GM10266 (cell line): ENCODE results near the gene KRIT1.
"Not testable (repeated sequence)": the region's sequence is repeated elsewhere in the genome, so short reads cannot be mapped to it uniquely, and the experiment has no call there.

Experiments used
- DNase-seq: peaks from one replicate; pipeline ENCODE4 v3.0.0; 2012; ENCODE audit errors: extremely low spot score
- CTCF ChIP-seq: IDR thresholded peaks from 2 replicates; pipeline ENCODE4 v1.5.1; 2012; ENCODE audit warnings: mild to moderate bottlenecking, low read depth; ENCODE audit not compliant: control insufficient read depth, insufficient read depth; ENCODE audit errors: missing control alignments

KRIT1 gene

GRCh38 chr7:92260248-92260781 is 14.6 kb upstream of the KRIT1 start:
- DNase-seq: no peak
- TF ChIP-seq CTCF: no peak

DNA sequence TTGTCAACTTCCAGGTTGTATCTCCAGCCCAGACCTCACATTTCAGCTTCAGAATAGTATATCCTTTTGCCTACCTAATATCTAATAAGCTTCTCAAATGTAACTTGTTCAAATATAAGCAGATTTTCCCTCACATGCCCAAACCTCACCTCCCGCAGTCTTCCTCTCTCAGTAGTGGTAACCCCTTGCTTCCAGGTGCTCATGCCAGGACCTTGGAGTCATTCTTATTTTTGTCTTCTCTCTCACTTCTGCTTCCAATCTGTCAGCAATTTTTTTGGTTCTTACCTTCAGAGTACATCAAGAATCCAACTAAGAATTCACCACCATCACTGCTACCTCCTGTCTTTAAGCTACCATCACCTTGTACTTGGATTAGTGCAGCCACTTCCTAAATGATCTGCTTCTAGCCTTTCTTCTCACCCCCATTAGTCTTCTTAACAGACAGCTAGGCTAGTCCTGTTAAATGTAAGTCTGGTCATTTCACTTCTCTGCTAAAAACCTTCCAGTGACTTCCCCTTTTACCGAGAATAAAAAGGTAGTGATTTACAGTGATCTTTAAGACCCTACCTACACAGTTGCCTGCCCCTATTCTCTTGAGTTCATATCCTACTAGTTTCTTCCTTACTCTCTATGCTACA is 14.0 kb upstream of the KRIT1 start:
- no peak for TF ChIP-seq CTCF
- no peak for DNase-seq

- no peak for TF ChIP-seq CTCF
- no peak for DNase-seq
Measured at GRCh38 chr7:92259062-92259461, 13.3 kb upstream of the KRIT1 start.

GRCh38 chr7:92255308-92255707 is 9.6 kb upstream of the KRIT1 start:
- no peak for TF ChIP-seq CTCF
- DNase-seq: no peak

DNA sequence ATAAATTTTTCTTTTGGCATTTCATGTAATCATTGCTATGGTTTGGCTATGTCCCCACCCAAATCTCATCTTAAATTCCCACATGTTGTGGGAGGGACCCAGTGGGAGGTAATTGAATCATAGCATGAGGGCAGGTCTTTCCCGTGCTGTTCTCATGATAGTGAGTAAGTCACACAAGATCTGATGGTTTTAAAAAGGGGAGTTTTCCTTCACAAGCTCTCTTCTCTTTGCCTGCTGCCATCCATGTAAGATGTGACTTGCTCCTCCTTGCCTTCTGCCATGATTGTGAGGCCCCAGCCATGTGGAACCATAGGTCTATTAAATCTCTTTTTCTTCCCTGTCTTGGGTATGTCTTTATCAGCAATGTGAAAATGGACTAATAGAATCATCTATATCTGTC is 9.1 kb upstream of the KRIT1 start:
- DNase-seq: not testable (repeated sequence)

- no peak for TF ChIP-seq CTCF
- DNase-seq: no peak
Measured at GRCh38 chr7:92253251-92253650, 7.5 kb upstream of the KRIT1 start.

- no peak for DNase-seq
Measured at GRCh38 chr7:92251181-92251580, 5.5 kb upstream of the KRIT1 start.

More at GRCh38 chr7:92251181-92251580, 5.5 kb upstream of the KRIT1 start:
- no peak for TF ChIP-seq CTCF
